NOMO-1 treated with DMSO at 0.1 percent for 48 hours (cell line): ENCODE measurements around the gene ARHGAP22.
A peak's percentile ranks its signal among the peaks of the same experiment; 100 is the strongest.

Experiments
- DNase-seq: peaks from one replicate; lab custom pipeline; 2025; ENCODE audit not compliant: unreplicated experiment; lab: John Stamatoyannopoulos, UW

ARHGAP22 gene

GRCh38 chr10:48607356-48608278 is 2.7 kb upstream of the ARHGAP22 start:
- no peak for DNase-seq

GRCh38 chr10:48606530-48607355 is 1.9 kb upstream of the ARHGAP22 start:
- peak; percentile 84 for DNase-seq

DNA sequence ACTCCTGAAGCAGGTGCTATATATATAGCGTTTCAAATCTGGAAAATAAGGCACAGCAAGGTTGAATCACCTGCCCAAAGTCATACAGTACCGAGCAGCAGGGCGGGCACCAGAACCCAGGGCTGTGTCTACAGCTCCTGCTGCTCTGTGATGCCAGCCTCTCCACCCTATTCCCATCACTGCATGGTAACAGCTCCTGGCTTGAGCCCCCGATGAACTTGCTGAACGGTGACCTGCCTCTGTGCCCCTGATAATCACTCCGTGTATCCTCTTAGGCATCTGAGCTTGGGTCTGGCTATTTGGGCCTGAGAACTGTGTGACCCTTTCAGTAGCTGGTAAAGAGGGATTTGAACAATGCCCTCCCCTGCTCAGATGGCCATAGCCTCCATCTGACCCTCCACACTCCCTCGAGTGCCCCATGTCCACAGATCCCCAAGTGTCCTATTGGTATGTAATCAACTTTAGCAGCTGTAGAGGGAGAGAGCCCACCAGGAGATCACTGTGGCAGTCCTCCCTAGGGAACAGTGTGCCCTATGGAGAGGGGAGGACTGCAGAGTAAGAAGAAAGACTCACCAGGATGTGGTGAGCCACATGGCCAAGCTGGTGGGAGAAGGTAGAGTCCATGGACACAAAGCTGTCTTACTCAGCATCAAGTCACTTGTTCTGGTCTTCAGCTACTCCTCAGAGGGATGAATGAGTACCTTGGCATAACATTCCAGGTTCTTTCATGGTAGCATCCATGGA is 1.1 kb upstream of the ARHGAP22 start:
- DNase-seq = no peak

DNA sequence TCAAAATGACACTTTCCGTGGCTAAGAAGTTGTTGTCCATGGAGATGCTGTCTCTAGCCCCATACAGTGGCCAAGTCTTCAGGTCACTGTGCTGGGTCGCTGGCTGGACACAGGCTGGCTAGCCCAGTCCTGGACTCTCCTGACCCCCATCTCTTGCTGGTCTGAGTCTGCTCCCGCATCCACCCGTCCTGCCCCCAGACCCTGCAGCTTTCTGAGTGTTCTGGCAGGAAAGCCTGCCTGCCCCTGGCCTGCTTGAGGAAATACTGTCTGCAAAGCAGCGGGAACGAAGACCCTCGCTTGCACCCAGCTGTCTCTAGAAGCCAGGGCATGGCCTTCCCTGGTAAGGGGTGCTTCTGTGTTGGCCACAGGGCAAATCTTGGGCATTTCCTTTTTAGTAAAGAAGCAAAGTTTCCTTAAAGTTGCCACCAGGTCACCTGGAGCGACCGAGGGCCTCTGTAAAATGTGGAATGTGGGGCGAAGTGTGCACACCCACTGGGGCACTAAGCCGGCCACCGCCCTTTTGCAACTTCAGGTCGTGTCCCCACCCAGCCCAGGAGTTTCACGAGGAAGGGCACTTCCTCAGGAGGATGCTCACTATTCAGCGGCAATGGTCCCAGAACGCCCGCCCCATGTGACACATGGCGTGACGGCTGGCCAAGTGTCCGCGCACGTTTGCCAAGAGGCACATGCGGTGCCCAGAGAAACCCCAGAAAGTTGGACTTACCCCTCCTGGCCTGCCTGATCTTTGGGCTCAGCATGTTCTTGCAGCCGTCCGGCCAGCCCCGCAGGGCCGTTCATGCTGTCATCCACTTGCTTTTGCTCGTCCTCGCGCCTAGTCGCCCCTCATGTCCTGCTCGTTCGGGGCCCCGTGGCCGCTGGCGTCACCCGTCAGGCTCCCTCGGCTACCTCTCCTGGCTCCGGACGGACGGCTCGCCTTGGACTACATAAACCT is 558 bp downstream of the ARHGAP22 start:
- no peak for DNase-seq

DNA sequence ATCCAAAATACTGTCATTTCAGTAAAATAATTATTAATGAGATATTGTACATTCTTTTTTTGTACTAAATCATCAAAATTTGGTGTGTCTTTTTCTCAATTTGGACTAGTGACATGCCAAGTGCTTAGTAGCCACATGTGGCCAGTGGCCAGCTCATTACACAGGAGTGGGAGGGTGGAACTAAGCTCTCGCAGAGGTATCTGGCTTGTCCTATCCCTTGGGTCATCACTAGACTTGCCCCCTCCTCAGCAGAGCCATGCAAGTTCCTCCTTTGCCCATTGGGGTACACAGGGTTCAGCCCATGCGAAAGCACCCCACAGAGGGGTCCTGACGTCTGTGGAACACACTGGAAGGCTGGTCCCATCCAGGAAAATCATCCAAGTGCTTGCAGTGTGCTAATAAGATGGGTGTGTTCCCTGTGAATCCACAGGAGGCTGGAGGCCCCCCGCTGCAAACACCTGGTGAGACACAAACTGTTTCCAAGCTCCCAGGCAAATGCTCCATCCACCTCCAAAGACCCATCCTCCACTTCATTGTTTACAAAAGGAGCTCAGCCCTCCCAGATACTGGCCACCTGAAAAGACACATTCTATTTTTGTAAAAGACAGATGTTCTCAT is 1.3 kb downstream of the ARHGAP22 start:
- DNase-seq = no peak

DNA sequence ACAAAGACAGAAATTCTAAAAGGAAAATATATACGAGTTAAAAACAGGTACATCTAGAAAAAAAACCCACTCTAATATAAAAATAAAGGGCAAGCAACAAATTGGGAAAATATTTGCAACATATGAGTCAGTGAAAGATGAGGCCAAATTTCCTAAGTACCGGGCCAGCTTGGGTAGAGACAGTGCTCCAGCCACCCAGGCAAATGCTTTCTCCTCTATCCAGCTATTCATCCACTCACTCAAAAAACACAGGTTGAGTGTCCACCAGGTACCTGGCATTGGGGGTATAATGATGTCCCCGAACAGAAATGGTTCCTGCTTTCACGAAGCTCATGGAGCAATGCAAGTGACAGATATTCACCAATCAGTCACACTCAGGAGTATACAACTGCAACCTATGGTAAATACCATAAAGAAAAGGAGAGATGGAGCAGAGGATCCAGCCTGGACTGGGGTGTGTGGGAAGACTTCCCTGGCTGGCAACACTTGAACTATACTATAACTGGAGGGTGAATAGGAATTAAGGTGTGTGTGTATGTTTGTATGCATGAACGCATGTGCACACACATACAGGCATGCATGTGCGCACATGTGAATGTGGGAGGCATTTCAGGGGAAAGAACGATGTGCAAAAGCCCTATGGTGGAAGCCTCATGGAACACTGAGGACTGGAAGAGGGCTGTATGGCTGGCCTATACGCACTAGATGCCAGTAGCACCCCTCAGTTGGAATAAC is 2.3 kb downstream of the ARHGAP22 start:
- DNase-seq = no peak

DNA sequence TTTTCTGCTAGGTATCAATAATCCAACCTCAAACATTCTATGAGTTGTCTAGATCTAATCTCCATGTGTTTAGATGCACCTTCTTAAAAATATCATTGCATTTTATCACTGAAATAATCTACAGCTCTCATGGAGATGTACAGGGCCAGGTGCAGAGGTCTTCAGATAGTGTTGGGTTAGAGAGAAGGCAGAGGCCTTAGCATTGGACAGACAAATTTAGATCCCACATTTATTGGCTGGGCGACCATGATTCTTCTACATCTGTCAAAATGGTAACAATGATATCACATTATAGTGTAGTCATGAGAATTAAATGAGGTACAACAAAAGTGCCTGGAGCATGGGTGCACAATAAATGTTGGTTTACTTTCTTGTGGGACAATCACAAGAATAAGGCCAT is 3.1 kb downstream of the ARHGAP22 start:
- no peak for DNase-seq

- DNase-seq = no peak
Measured at GRCh38 chr10:48600645-48601505, 4.0 kb downstream of the ARHGAP22 start.

- DNase-seq = no peak
Measured at GRCh38 chr10:48599830-48600134, 5.1 kb downstream of the ARHGAP22 start.

DNA sequence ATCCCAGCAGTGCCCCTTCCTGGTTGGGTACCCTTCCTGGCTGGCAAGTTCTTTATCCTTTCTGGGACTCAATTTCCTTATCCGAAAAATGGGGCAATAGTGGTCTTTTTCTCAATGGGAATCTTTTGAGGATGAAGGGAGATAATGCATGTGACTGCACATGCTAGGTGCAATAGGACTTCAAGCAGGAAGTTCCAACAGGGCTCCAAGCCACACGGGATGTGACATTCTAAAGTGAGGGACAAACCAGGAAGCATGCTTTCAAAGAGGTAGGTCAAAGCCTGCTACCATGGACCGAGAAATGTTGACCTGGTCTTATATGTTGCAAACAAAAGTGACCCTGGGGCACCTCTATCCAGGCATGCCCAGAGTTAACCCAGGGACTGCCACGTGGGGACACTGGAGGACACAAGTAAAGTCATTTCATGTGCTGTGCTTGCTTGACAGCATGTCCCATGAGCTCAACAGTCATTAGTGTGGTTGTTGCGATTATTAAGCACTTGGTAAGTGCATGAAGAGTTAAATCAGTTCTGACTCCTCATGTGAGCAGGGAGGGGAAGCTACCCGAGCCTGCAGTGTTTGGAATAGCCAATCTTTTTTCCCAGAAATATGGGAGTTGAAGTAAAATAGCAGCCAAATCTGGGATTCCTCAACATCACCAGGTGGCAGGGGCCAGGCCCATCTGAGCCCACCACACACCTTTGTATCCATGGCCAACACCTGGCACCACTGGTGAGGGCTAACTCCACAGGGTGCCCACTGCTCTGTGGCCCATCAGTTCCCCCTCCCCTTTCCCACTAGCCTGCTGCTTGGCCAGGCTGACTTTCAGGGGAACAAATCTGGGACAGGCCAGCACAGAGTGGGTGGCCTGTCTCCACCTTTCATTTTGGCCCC is 5.7 kb downstream of the ARHGAP22 start:
- DNase-seq = no peak

DNA sequence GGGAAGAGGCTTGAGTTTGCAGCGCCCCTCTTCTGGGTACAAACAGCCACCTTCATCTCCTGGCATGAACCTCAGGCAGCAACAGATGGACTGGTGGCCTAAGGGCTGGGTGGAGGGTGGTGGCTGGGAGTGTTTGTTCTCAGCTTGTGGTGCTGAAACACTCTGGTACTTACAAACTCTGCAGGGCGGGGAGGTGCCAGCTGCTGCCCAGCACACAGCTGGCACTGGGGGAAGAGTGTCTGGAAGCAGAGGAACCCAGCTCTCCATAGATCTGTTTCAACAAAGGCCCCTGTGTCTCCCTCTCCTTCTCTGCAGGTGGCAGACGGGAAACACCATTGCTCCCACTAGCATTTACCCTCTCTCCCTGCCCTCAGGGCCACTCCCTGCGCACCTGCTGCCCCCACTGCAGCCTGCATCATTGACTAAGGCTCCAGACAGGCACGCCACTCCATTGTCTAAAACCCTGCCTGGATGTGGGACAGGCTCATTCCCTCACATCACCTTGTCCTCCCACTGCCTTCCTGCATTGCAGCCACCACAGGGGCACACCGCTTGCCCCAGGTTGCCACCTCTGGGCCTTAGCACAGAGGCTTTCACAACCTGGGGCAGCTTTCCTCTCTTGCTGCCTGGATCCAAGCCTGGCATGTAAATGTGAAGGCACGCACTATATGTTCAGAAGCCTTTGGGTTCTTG is 6.5 kb downstream of the ARHGAP22 start:
- DNase-seq = no peak

DNA sequence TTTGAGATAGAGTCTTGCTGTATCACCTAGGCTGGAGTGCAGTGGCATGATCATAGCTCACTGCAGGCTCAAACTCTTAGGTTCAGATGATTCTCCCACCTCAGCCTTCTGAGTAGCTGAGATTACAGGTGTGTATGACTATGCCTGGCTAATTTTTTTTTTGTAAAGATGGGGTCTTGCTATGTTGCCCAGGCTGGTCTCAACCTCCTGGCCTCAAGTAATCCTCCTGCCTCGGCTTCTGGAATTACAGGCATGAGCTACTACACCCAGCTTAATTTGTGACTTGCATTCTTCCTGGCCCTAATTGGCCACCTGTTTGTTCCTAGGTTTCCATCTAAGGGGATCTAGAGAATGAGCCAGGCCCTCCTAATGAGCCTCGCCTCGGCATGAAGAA is 9.3 kb downstream of the ARHGAP22 start:
- no peak for DNase-seq

GRCh38 chr10:48594803-48595538 is 9.9 kb downstream of the ARHGAP22 start:
- no peak for DNase-seq

DNA sequence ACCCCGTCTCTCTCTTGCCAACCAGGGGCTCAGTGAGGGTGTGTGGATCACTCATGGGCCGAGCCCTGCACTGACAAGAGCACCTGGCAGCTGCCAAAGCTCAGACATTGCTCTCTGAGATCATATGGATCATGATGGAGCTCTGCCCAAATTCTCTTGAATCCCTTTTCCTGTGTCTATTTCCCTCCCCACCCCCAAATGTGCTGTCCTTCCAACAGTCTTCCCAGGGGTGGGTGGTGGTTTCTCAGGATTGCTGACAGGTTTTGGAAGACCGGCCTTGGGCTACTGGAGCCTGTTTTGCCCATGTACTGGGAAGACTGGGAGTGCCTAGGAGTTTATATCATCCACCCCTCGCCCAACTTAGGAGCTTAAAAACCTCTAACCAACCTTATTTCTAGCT is 10.5 kb downstream of the ARHGAP22 start:
- DNase-seq = no peak

DNA sequence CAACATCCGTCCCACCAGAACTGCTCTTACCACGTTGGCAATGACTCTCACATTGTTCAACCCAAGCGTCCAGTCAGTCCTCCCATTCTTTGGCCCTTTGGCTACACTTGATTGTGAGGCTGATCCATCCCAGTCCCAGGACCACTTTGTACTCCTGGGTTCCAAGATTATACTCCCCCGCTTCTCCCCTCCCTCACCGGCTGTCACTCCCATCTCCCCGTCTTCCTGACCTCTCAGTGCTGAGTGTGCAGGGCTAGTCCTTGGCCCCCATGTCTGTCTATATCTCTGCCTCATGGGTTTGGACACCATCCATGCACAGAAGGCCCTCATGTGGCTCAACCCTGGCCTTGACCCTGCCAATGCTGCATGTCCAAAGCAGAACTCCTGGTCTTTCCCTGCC is 12.5 kb downstream of the ARHGAP22 start:
- DNase-seq = no peak

- DNase-seq = no peak
Measured at GRCh38 chr10:48590945-48591344, 13.9 kb downstream of the ARHGAP22 start.
